AG04450 (cell line): Measurements from ENCODE around the gene ERCC4. TPM values are rescaled to one million over a fixed set of nuclear protein-coding genes. Genes with fewer than 3 reads are reported as not detected.
"Not testable (repeated sequence)": the region's sequence is repeated elsewhere in the genome, so short reads cannot be mapped to it uniquely, and the experiment has no call there.

Experiments used
- CTCF ChIA-PET: fragments of 300-600, 350-600 bp; formaldehyde crosslinking; extraction: SDS; loops from one replicate; lab custom pipeline; 2022; ENCODE audit warnings: antibody characterized with exemption, inconsistent platforms; lab: Charles Lee
- POLR2A ChIA-PET: fragments of 350-600 bp; formaldehyde crosslinking; extraction: SDS; loops from one replicate; lab custom pipeline; 2021; ENCODE audit warnings: antibody characterized with exemption, inconsistent platforms; lab: Yijun Ruan, JAX
- DNase-seq: peaks from one replicate; pipeline ENCODE4 v3.0.0-alpha.2; 2011; ENCODE audit warnings: low read depth, low spot score
- H3K27ac ChIP-seq: one replicate; pipeline ENCODE4 v1.5.1; 2012; ENCODE audit warnings: low read depth, low read length, control low read depth
- H3K27me3 ChIP-seq: one replicate; pipeline ENCODE4 v1.6.0; 2012; ENCODE audit warnings: low read length; ENCODE audit not compliant: control insufficient read depth, insufficient read depth
- H3K4me3 ChIP-seq: 2 replicates; pipeline ENCODE4 v1.5.1; 2011; ENCODE audit warnings: mild to moderate bottlenecking, low read depth, low read length, control low read depth
- H3K9me3 ChIP-seq: 2 replicates; pipeline ENCODE4 v1.5.1; 2012; ENCODE audit warnings: low read length; ENCODE audit not compliant: control insufficient read depth, insufficient read depth
- polyA plus RNA-seq: library from polyadenylated mRNA; depleted of rRNA; stranded (reverse); fragments of >200 nt; gene quantifications from 2 replicates; pipeline ENCODE4 v1.2.3, GENCODE V29; 2011
- TF ChIP-seq, protein P1 (sequence below): IDR thresholded peaks from 2 replicates; pipeline ENCODE4 v1.5.1; 2011; ENCODE audit warnings: low read depth, low read length, control low read depth, inconsistent platforms

ERCC4 gene
- polyA plus RNA-seq, 1 experiment = 9.8 TPM

GRCh38 chr16:13904179-13904691 is 15.7 kb upstream of the ERCC4 start:
- peaks cover 6% of the 10 kb centered on the region for H3K27me3 ChIP-seq
- no peaks in the 10 kb centered on the region for H3K9me3 ChIP-seq
- CTCF ChIA-PET = no interaction called here
- TF ChIP-seq, protein P1, sequence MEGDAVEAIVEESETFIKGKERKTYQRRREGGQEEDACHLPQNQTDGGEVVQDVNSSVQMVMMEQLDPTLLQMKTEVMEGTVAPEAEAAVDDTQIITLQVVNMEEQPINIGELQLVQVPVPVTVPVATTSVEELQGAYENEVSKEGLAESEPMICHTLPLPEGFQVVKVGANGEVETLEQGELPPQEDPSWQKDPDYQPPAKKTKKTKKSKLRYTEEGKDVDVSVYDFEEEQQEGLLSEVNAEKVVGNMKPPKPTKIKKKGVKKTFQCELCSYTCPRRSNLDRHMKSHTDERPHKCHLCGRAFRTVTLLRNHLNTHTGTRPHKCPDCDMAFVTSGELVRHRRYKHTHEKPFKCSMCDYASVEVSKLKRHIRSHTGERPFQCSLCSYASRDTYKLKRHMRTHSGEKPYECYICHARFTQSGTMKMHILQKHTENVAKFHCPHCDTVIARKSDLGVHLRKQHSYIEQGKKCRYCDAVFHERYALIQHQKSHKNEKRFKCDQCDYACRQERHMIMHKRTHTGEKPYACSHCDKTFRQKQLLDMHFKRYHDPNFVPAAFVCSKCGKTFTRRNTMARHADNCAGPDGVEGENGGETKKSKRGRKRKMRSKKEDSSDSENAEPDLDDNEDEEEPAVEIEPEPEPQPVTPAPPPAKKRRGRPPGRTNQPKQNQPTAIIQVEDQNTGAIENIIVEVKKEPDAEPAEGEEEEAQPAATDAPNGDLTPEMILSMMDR = no peak
- DNase-seq = no peak
- no peak overlapping the region for H3K4me3 ChIP-seq
- H3K27ac ChIP-seq = no peak overlapping the region
- POLR2A ChIA-PET = no interaction called here

- DNase-seq, POLR2A ChIA-PET, H3K4me3 ChIP-seq, H3K9me3 ChIP-seq, H3K27ac ChIP-seq, H3K27me3 ChIP-seq: not testable (repeated sequence)
- TF ChIP-seq, protein P1 = peak; percentile 36
- CTCF ChIA-PET = interaction anchor here (0.6 kb wide), 1 partner anchor 490 kb away, joined by 4 read pairs; no protein-coding TSS in a partner anchor
Measured at GRCh38 chr16:13904822-13905221, 15.1 kb upstream of the ERCC4 start.

DNA sequence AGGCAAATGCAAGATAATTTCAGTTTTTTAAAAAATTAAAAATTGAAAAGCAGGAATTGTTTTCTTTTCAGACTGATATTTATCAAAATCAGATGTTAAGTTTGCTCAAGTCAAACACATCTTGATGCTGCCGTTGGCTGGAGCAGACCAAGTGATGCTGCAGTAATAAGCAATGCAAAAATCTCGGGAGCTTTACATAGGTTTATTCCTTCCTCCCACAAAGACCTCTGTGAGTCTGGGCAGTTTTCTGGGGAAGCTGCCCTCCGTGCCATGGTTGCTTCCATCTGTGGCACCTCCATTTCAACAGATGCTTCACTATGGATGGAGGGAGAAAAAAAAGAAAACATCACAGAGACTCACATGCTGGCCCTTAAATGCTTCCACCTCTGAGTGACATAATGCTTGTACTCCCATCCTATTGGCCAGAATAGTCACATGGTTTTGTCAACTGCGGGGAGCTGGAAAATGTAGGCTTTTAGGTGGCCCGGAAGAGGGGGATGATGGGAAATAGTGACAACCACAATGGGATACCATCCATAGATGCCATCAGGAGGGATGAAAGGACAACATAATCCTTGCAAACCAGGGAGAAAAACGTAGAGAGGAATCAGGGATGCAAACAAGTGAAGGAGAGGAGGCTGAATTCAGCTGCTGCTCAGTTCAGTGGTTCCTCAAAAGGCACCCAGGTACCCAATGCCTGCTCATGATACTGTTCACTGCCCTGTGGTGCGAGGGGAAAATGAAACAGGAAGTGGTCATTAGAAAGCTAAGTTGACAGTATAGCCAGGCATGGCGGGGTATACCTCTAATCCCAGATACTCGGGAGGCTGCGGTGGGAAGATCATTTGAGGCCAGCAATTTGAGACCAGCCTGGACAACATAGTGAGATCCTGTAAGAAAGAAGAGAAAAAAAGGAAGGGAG is 13.5 kb upstream of the ERCC4 start:
- DNase-seq = no peak
- no peak overlapping the region for H3K27ac ChIP-seq
- ChIA-PET CTCF (interaction anchor here (0.6 to 6.0 kb wide), 4 partner anchors 9 to 194 kb away, joined by 3 to 66 read pairs (median 6); partner anchors contain the start of gene ERCC4), POLR2A (no interaction called here)
- H3K4me3 ChIP-seq = no peak overlapping the region
- H3K27me3 ChIP-seq = peaks cover 6% of the 10 kb centered on the region
- no peaks in the 10 kb centered on the region for H3K9me3 ChIP-seq
- TF ChIP-seq, protein P1 = no peak

DNA sequence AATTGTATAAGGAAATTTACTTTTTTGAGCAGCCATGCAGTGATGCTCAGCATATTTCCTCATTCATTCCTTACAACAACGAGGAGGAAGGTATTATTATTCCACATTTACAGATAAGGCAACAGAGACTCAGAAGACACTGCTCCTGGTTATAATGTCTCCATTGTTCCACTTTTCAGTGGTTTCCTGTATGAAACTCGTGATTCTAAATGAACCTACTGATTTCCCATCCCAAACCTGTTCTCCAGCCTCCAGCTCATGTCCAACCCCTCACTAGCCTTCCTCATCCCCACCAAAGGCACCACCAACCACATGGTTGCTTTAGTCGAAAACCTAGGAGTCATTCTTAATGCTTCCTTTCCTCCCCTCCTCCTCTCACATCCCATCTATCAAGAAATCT is 12.5 kb upstream of the ERCC4 start:
- ChIA-PET CTCF (interaction anchor here (0.6 to 6.0 kb wide), 5 partner anchors 9 to 193 kb away, joined by 3 to 66 read pairs (median 3); partner anchors contain the start of gene ERCC4), POLR2A (no interaction called here)
- Histone ChIP-seq H3K27me3 (peaks cover 6% of the 10 kb centered on the region), H3K27ac (no peak overlapping the region), H3K9me3 (no peaks in the 10 kb centered on the region), H3K4me3 (no peak overlapping the region)
- no peak for DNase-seq
- TF ChIP-seq, protein P1 = no peak

GRCh38 chr16:13909069-13909468 is 10.9 kb upstream of the ERCC4 start:
- DNase-seq = no peak
- Histone ChIP-seq H3K27me3 (peaks cover 6% of the 10 kb centered on the region), H3K27ac (no peak overlapping the region), H3K4me3 (no peak overlapping the region), H3K9me3 (no peaks in the 10 kb centered on the region)
- TF ChIP-seq, protein P1 = no peak
- ChIA-PET CTCF (interaction anchor here (0.6 to 6.0 kb wide), 2 partner anchors 10 to 681 kb away, joined by 10 to 66 read pairs; partner anchors contain the start of gene ERCC4), POLR2A (no interaction called here)
